ENCODE results near the gene HNRNPH1.
A peak's percentile ranks its signal among the peaks of the same experiment; 100 is the strongest.
"Not testable (repeated sequence)": the region's sequence is repeated elsewhere in the genome, so short reads cannot be mapped to it uniquely, and the experiment has no call there.

Gene HNRNPH1

GRCh38 chr5:179623003-179623905 lies at the start of gene HNRNPH1:
Gene HNRNPH1, minus strand, starts transcription at chr5:179623671. Its CDS starts 538 bp downstream, at chr5:179623133.
- peak; percentile 94 for DNase-seq

GRCh38 chr5:179668391-179668790 lies 44.9 kb upstream of the HNRNPH1 start:
- no peak for DNase-seq

- DNase-seq = not testable (repeated sequence)
These were observed 38.2 kb upstream of the HNRNPH1 start for GRCh38 chr5:179661647-179662046.

- not testable (repeated sequence) for DNase-seq
These were observed 34.8 kb upstream of the HNRNPH1 start for GRCh38 chr5:179658179-179658856.

GRCh38 chr5:179657302-179658178 lies 34.1 kb upstream of the HNRNPH1 start:
- DNase-seq = not testable (repeated sequence)

GRCh38 chr5:179653135-179653534 lies 29.7 kb upstream of the HNRNPH1 start:
- not testable (repeated sequence) for DNase-seq

GRCh38 chr5:179650245-179650644 lies 26.8 kb upstream of the HNRNPH1 start:
- not testable (repeated sequence) for DNase-seq

- not testable (repeated sequence) for DNase-seq
These were observed 25.8 kb upstream of the HNRNPH1 start for GRCh38 chr5:179649166-179649703.

GRCh38 chr5:179648410-179648809 lies 24.9 kb upstream of the HNRNPH1 start:
- DNase-seq = no peak

GRCh38 chr5:179644766-179645165 lies 21.3 kb upstream of the HNRNPH1 start:
- not testable (repeated sequence) for DNase-seq

GRCh38 chr5:179643141-179643920 lies 19.9 kb upstream of the HNRNPH1 start:
- not testable (repeated sequence) for DNase-seq

- DNase-seq = not testable (repeated sequence)
These were observed 19.2 kb upstream of the HNRNPH1 start for GRCh38 chr5:179642626-179643025.

GRCh38 chr5:179641745-179642144 lies 18.3 kb upstream of the HNRNPH1 start:
- not testable (repeated sequence) for DNase-seq

GRCh38 chr5:179639296-179639695 lies 15.8 kb upstream of the HNRNPH1 start:
- DNase-seq = not testable (repeated sequence)

GRCh38 chr5:179634370-179635172 lies 11.1 kb upstream of the HNRNPH1 start:
- DNase-seq = not testable (repeated sequence)

GRCh38 chr5:179633501-179634369 lies 10.3 kb upstream of the HNRNPH1 start:
- DNase-seq = not testable (repeated sequence)

- DNase-seq = no peak
These were observed 1.4 kb upstream of the HNRNPH1 start for GRCh38 chr5:179624841-179625271.

- no peak for DNase-seq
These were observed 653 bp upstream of the HNRNPH1 start for GRCh38 chr5:179623906-179624741.
